Measurements from ENCODE around the gene ENPP1.

DNA sequence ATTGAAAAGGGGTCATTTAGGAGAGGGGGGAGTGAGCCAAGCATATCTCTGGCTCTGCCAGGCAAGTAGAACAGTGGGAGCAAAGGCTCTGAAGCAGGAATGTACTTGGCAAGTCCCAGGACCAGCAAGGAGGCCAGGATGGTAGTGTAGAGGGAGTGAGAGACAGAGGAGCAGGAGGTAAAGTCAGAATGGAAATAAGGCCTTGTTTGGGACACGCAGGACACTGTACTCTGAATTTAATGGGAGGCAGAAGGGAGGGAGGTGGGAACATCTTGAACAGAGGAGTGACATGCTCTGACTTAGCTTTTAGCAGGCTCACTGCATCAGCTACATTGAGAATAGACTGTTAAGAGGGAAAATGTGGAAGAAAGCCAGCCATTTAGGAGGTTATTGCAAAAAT is 37.0 kb upstream of the ENPP1 start:
- TF ChIP-seq, protein P1, sequence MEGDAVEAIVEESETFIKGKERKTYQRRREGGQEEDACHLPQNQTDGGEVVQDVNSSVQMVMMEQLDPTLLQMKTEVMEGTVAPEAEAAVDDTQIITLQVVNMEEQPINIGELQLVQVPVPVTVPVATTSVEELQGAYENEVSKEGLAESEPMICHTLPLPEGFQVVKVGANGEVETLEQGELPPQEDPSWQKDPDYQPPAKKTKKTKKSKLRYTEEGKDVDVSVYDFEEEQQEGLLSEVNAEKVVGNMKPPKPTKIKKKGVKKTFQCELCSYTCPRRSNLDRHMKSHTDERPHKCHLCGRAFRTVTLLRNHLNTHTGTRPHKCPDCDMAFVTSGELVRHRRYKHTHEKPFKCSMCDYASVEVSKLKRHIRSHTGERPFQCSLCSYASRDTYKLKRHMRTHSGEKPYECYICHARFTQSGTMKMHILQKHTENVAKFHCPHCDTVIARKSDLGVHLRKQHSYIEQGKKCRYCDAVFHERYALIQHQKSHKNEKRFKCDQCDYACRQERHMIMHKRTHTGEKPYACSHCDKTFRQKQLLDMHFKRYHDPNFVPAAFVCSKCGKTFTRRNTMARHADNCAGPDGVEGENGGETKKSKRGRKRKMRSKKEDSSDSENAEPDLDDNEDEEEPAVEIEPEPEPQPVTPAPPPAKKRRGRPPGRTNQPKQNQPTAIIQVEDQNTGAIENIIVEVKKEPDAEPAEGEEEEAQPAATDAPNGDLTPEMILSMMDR (conservative IDR thresholded peaks at IDR 0.05; ENCODE audit: low read length): no peak
- no peak for TF ChIP-seq EZH2phosphoT487 (IDR thresholded peaks at IDR 0.05; ENCODE audit: borderline replicate concordance, low read depth, low read length)

All from OCI-LY7 (cell line).